Activated CD8-positive, alpha-beta memory T cell treated with anti-CD3 and anti-CD28 coated beads, Interleukin-2, amount 50 U/mL, for 24 hours (primary cell): Measurements from ENCODE around the gene RAX.

ENCODE experiments used
- DNase-seq: peaks from one replicate; pipeline ENCODE4 v3.0.0-alpha.2; 2020; ENCODE audit errors: extremely low read depth

The RAX gene

GRCh38 chr18:59246796-59247195 lies 26.5 kb downstream of the RAX start:
- DNase-seq = no peak

GRCh38 chr18:59242906-59243305 lies 30.3 kb downstream of the RAX start:
- DNase-seq = no peak

- no peak for DNase-seq
Observed at GRCh38 chr18:59239642-59240041, 33.6 kb downstream of the RAX start.

GRCh38 chr18:59238385-59238784 lies 34.9 kb downstream of the RAX start:
- DNase-seq = no peak

GRCh38 chr18:59233017-59233410 lies 40.2 kb downstream of the RAX start:
- DNase-seq = no peak

- DNase-seq = no peak
Observed at GRCh38 chr18:59232309-59233016, 40.8 kb downstream of the RAX start.

GRCh38 chr18:59231877-59232276 lies 41.4 kb downstream of the RAX start:
- no peak for DNase-seq

- DNase-seq = no peak
Observed at GRCh38 chr18:59231114-59231513, 42.1 kb downstream of the RAX start.

- DNase-seq = no peak
Observed at GRCh38 chr18:59229701-59230443, 43.4 kb downstream of the RAX start.

GRCh38 chr18:59229191-59229590 lies 44.1 kb downstream of the RAX start:
- DNase-seq = no peak

- DNase-seq = no peak
Observed at GRCh38 chr18:59228351-59228750, 44.9 kb downstream of the RAX start.

GRCh38 chr18:59222341-59222740 lies 50.9 kb downstream of the RAX start:
- DNase-seq = no peak

- DNase-seq = no peak
Observed at GRCh38 chr18:59220784-59221765, 52.2 kb downstream of the RAX start.

- DNase-seq = no peak
Observed at GRCh38 chr18:59220164-59220783, 53.0 kb downstream of the RAX start.

- no peak for DNase-seq
Observed at GRCh38 chr18:59219672-59220163, 53.5 kb downstream of the RAX start, which contains the start of gene GRP. GRP (plus strand) TSS chr18:59220158; CDS start chr18:59220266, 108 bp downstream.

GRCh38 chr18:59218018-59218417 lies 55.2 kb downstream of the RAX start:
- no peak for DNase-seq
